Ishikawa (cell line): Measurements from ENCODE around the gene PRDM16.

Experiments
- CEBPB ChIP-seq: IDR thresholded peaks from 2 replicates; pipeline ENCODE4 v1.6.1; 2012
- CREB1 ChIP-seq: IDR thresholded peaks from 2 replicates; pipeline ENCODE4 v1.6.1; 2012; ENCODE audit warnings: low read depth
- EGR1 ChIP-seq: IDR thresholded peaks from 2 replicates; pipeline ENCODE4 v1.6.1; 2012
- EP300 ChIP-seq: IDR thresholded peaks from 2 replicates; pipeline ENCODE4 v1.6.1; 2012; ENCODE audit warnings: borderline replicate concordance
- FOXM1 ChIP-seq: IDR thresholded peaks from 2 replicates; pipeline ENCODE4 v1.6.1; 2012; ENCODE audit warnings: low read depth, borderline replicate concordance
- NFIC ChIP-seq: IDR thresholded peaks from 2 replicates; pipeline ENCODE4 v1.6.1; 2012
- RAD21 ChIP-seq: IDR thresholded peaks from 2 replicates; pipeline ENCODE4 v1.6.1; 2012; ENCODE audit warnings: low read depth
- TAF1 ChIP-seq: IDR thresholded peaks from 2 replicates; pipeline ENCODE4 v1.6.1; 2012; ENCODE audit warnings: low read depth, mild to moderate bottlenecking
- TCF12 ChIP-seq: IDR thresholded peaks from 2 replicates; pipeline ENCODE4 v1.6.1; 2012; ENCODE audit warnings: low read depth
- TEAD4 ChIP-seq: IDR thresholded peaks from 2 replicates; pipeline ENCODE4 v1.6.1; 2012
- YY1 ChIP-seq: IDR thresholded peaks from 2 replicates; pipeline ENCODE4 v1.6.1; 2012; ENCODE audit warnings: low read depth
- ZBTB7A ChIP-seq: IDR thresholded peaks from 2 replicates; pipeline ENCODE4 v1.6.1; 2012; ENCODE audit warnings: low read depth
- TF ChIP-seq, protein P1 (sequence below): IDR thresholded peaks from 2 replicates; pipeline ENCODE4 v1.6.1; 2012
- TF ChIP-seq, protein P2 (sequence below): IDR thresholded peaks from 2 replicates; pipeline ENCODE4 v1.6.1; 2012; ENCODE audit warnings: low read depth, mild to moderate bottlenecking

DNA sequence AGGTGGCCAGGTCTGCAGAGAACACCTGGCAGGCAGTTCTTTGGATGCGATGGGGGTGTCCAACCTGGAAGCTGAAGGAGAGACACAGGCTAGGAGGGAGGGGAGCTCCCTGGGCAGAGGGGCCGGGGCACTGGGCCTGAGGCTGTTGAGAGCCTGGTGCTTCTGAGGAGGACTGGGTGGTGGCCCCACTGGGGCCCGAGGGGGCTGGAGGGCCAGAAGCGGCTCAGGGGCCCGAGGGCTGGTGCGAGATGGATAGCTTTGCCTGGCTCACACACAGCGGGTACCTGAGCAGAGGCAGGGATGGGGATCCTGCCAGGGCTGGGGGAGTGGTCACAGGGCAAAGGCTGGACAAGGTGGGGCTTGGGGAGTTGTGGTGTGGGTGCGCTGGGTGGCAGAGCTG lies 37.2 kb downstream of the PRDM16 start:
- TF ChIP-seq CEBPB, result no peak
- no peak for TF ChIP-seq ZBTB7A
- no peak for TF ChIP-seq EP300
- TF ChIP-seq, protein P1, sequence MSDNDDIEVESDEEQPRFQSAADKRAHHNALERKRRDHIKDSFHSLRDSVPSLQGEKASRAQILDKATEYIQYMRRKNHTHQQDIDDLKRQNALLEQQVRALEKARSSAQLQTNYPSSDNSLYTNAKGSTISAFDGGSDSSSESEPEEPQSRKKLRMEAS, result no peak
- TF ChIP-seq TAF1, result no peak
- no peak for TF ChIP-seq NFIC
- no peak for TF ChIP-seq FOXM1
- no peak for TF ChIP-seq YY1
- TF ChIP-seq, protein P2, sequence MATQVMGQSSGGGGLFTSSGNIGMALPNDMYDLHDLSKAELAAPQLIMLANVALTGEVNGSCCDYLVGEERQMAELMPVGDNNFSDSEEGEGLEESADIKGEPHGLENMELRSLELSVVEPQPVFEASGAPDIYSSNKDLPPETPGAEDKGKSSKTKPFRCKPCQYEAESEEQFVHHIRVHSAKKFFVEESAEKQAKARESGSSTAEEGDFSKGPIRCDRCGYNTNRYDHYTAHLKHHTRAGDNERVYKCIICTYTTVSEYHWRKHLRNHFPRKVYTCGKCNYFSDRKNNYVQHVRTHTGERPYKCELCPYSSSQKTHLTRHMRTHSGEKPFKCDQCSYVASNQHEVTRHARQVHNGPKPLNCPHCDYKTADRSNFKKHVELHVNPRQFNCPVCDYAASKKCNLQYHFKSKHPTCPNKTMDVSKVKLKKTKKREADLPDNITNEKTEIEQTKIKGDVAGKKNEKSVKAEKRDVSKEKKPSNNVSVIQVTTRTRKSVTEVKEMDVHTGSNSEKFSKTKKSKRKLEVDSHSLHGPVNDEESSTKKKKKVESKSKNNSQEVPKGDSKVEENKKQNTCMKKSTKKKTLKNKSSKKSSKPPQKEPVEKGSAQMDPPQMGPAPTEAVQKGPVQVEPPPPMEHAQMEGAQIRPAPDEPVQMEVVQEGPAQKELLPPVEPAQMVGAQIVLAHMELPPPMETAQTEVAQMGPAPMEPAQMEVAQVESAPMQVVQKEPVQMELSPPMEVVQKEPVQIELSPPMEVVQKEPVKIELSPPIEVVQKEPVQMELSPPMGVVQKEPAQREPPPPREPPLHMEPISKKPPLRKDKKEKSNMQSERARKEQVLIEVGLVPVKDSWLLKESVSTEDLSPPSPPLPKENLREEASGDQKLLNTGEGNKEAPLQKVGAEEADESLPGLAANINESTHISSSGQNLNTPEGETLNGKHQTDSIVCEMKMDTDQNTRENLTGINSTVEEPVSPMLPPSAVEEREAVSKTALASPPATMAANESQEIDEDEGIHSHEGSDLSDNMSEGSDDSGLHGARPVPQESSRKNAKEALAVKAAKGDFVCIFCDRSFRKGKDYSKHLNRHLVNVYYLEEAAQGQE, result no peak
- TF ChIP-seq CREB1, result no peak
- no peak for TF ChIP-seq RAD21
- TF ChIP-seq EGR1, result no peak
- TF ChIP-seq TCF12, result no peak
- no peak for TF ChIP-seq TEAD4
